ENCODE measurements around the gene MAGI2.
"Not testable (repeated sequence)": the region's sequence is repeated elsewhere in the genome, so short reads cannot be mapped to it uniquely, and the experiment has no call there.

MAGI2 gene

GRCh38 chr7:78620920-78621319, 832.5 kb downstream of the MAGI2 start:
- Mint-ChIP-seq H3K4me3 (no peak overlapping the region), H3K27me3 (ENCODE audit: low read depth) (no peaks in the 10 kb centered on the region), H3K9me3 (no peaks in the 10 kb centered on the region), H3K36me3 (ENCODE audit: low read depth) (no peaks in the 10 kb centered on the region), H3K4me1 (ENCODE audit: low read depth) (no peaks in the 10 kb centered on the region), H3K27ac (no peak overlapping the region)
- no peak for DNase-seq (ENCODE audit: low spot score)

GRCh38 chr7:78616539-78616938, 836.9 kb downstream of the MAGI2 start:
- no peaks in the 10 kb centered on the region for H3K9me3 Mint-ChIP-seq
- DNase-seq (ENCODE audit: low spot score) = no peak
- no peak overlapping the region for H3K4me3 Mint-ChIP-seq
- no peak overlapping the region for H3K27ac Mint-ChIP-seq
- no peaks in the 10 kb centered on the region for H3K4me1 Mint-ChIP-seq (ENCODE audit: low read depth)
- no peaks in the 10 kb centered on the region for H3K27me3 Mint-ChIP-seq (ENCODE audit: low read depth)
- H3K36me3 Mint-ChIP-seq (ENCODE audit: low read depth) = no peaks in the 10 kb centered on the region

GRCh38 chr7:78609281-78609680, 844.2 kb downstream of the MAGI2 start:
- Mint-ChIP-seq H3K36me3 (ENCODE audit: low read depth) (no peaks in the 10 kb centered on the region), H3K9me3 (no peaks in the 10 kb centered on the region), H3K27ac (no peak overlapping the region), H3K27me3 (ENCODE audit: low read depth) (no peaks in the 10 kb centered on the region), H3K4me3 (no peak overlapping the region), H3K4me1 (ENCODE audit: low read depth) (no peaks in the 10 kb centered on the region)
- no peak for DNase-seq (ENCODE audit: low spot score)

GRCh38 chr7:78607099-78607498, 846.4 kb downstream of the MAGI2 start:
- DNase-seq (ENCODE audit: low spot score) = no peak
- H3K27ac Mint-ChIP-seq = no peak overlapping the region
- H3K4me3 Mint-ChIP-seq = no peak overlapping the region
- no peaks in the 10 kb centered on the region for H3K27me3 Mint-ChIP-seq (ENCODE audit: low read depth)
- no peaks in the 10 kb centered on the region for H3K4me1 Mint-ChIP-seq (ENCODE audit: low read depth)
- H3K9me3 Mint-ChIP-seq = no peaks in the 10 kb centered on the region
- no peaks in the 10 kb centered on the region for H3K36me3 Mint-ChIP-seq (ENCODE audit: low read depth)

GRCh38 chr7:78605119-78605518, 848.3 kb downstream of the MAGI2 start:
- Mint-ChIP-seq H3K27ac (no peak overlapping the region), H3K27me3 (ENCODE audit: low read depth) (no peaks in the 10 kb centered on the region), H3K9me3 (no peaks in the 10 kb centered on the region), H3K36me3 (ENCODE audit: low read depth) (no peaks in the 10 kb centered on the region), H3K4me3 (no peak overlapping the region), H3K4me1 (ENCODE audit: low read depth) (no peaks in the 10 kb centered on the region)
- DNase-seq (ENCODE audit: low spot score) = no peak

- no peaks in the 10 kb centered on the region for H3K9me3 Mint-ChIP-seq
- no peaks in the 10 kb centered on the region for H3K27me3 Mint-ChIP-seq (ENCODE audit: low read depth)
- no peak for DNase-seq (ENCODE audit: low spot score)
- no peaks in the 10 kb centered on the region for H3K36me3 Mint-ChIP-seq (ENCODE audit: low read depth)
- no peak overlapping the region for H3K27ac Mint-ChIP-seq
- H3K4me1 Mint-ChIP-seq (ENCODE audit: low read depth) = no peaks in the 10 kb centered on the region
- H3K4me3 Mint-ChIP-seq = no peak overlapping the region
Measured at GRCh38 chr7:78601728-78602127, 851.7 kb downstream of the MAGI2 start.

GRCh38 chr7:78594156-78594555, 859.3 kb downstream of the MAGI2 start:
- no peak for DNase-seq (ENCODE audit: low spot score)
- H3K9me3 Mint-ChIP-seq = no peaks in the 10 kb centered on the region
- H3K4me3 Mint-ChIP-seq = no peak overlapping the region
- no peaks in the 10 kb centered on the region for H3K4me1 Mint-ChIP-seq (ENCODE audit: low read depth)
- H3K36me3 Mint-ChIP-seq (ENCODE audit: low read depth) = no peaks in the 10 kb centered on the region
- H3K27ac Mint-ChIP-seq = no peak overlapping the region
- no peaks in the 10 kb centered on the region for H3K27me3 Mint-ChIP-seq (ENCODE audit: low read depth)

- Mint-ChIP-seq H3K27me3 (ENCODE audit: low read depth) (no peaks in the 10 kb centered on the region), H3K4me3 (no peak overlapping the region), H3K9me3 (no peaks in the 10 kb centered on the region), H3K36me3 (ENCODE audit: low read depth) (no peaks in the 10 kb centered on the region), H3K27ac (no peak overlapping the region), H3K4me1 (ENCODE audit: low read depth) (no peaks in the 10 kb centered on the region)
- no peak for DNase-seq (ENCODE audit: low spot score)
Measured at GRCh38 chr7:78588393-78588792, 865.1 kb downstream of the MAGI2 start.

- no peaks in the 10 kb centered on the region for H3K27me3 Mint-ChIP-seq (ENCODE audit: low read depth)
- H3K36me3 Mint-ChIP-seq (ENCODE audit: low read depth) = no peaks in the 10 kb centered on the region
- H3K4me1 Mint-ChIP-seq (ENCODE audit: low read depth) = no peaks in the 10 kb centered on the region
- no peak for DNase-seq (ENCODE audit: low spot score)
- H3K9me3 Mint-ChIP-seq = no peaks in the 10 kb centered on the region
- no peak overlapping the region for H3K4me3 Mint-ChIP-seq
- no peak overlapping the region for H3K27ac Mint-ChIP-seq
Measured at GRCh38 chr7:78587443-78588044, 865.9 kb downstream of the MAGI2 start.

- Mint-ChIP-seq H3K27ac (no peak overlapping the region), H3K4me3 (no peak overlapping the region), H3K9me3 (no peaks in the 10 kb centered on the region), H3K36me3 (ENCODE audit: low read depth) (no peaks in the 10 kb centered on the region), H3K27me3 (ENCODE audit: low read depth) (no peaks in the 10 kb centered on the region), H3K4me1 (ENCODE audit: low read depth) (no peaks in the 10 kb centered on the region)
- no peak for DNase-seq (ENCODE audit: low spot score)
Measured at GRCh38 chr7:78585980-78586379, 867.5 kb downstream of the MAGI2 start.

- Mint-ChIP-seq H3K36me3 (ENCODE audit: low read depth) (no peaks in the 10 kb centered on the region), H3K4me3 (no peak overlapping the region), H3K27ac (no peak overlapping the region), H3K27me3 (ENCODE audit: low read depth) (no peaks in the 10 kb centered on the region), H3K9me3 (no peaks in the 10 kb centered on the region), H3K4me1 (ENCODE audit: low read depth) (peaks cover 3% of the 10 kb centered on the region)
- no peak for DNase-seq (ENCODE audit: low spot score)
Measured at GRCh38 chr7:78578686-78579085, 874.8 kb downstream of the MAGI2 start.

- H3K36me3 Mint-ChIP-seq (ENCODE audit: low read depth); H3K27ac Mint-ChIP-seq; H3K4me1 Mint-ChIP-seq (ENCODE audit: low read depth); DNase-seq (ENCODE audit: low spot score); H3K4me3 Mint-ChIP-seq; H3K9me3 Mint-ChIP-seq; H3K27me3 Mint-ChIP-seq (ENCODE audit: low read depth): not testable (repeated sequence)
Measured at GRCh38 chr7:78577174-78577952, 876.1 kb downstream of the MAGI2 start.

GRCh38 chr7:78576236-78576635, 877.2 kb downstream of the MAGI2 start:
- Mint-ChIP-seq H3K27me3 (ENCODE audit: low read depth) (no peaks in the 10 kb centered on the region), H3K4me3 (no peak overlapping the region), H3K27ac (no peak overlapping the region), H3K4me1 (ENCODE audit: low read depth) (peaks cover 3% of the 10 kb centered on the region), H3K9me3 (no peaks in the 10 kb centered on the region), H3K36me3 (ENCODE audit: low read depth) (no peaks in the 10 kb centered on the region)
- no peak for DNase-seq (ENCODE audit: low spot score)

- Mint-ChIP-seq H3K4me1 (ENCODE audit: low read depth) (peaks cover 2% of the 10 kb centered on the region), H3K36me3 (ENCODE audit: low read depth) (no peaks in the 10 kb centered on the region), H3K9me3 (no peaks in the 10 kb centered on the region), H3K27me3 (ENCODE audit: low read depth) (no peaks in the 10 kb centered on the region), H3K27ac (no peak overlapping the region), H3K4me3 (no peak overlapping the region)
- DNase-seq (ENCODE audit: low spot score) = no peak
Measured at GRCh38 chr7:78571292-78571691, 882.2 kb downstream of the MAGI2 start.

GRCh38 chr7:78568690-78569089, 884.8 kb downstream of the MAGI2 start:
- Mint-ChIP-seq H3K4me1 (ENCODE audit: low read depth) (no peaks in the 10 kb centered on the region), H3K27ac (no peak overlapping the region), H3K9me3 (no peaks in the 10 kb centered on the region), H3K27me3 (ENCODE audit: low read depth) (no peaks in the 10 kb centered on the region), H3K4me3 (no peak overlapping the region), H3K36me3 (ENCODE audit: low read depth) (no peaks in the 10 kb centered on the region)
- no peak for DNase-seq (ENCODE audit: low spot score)
